Measurements from ENCODE around the gene PHYHD1.

The PHYHD1 gene

DNA sequence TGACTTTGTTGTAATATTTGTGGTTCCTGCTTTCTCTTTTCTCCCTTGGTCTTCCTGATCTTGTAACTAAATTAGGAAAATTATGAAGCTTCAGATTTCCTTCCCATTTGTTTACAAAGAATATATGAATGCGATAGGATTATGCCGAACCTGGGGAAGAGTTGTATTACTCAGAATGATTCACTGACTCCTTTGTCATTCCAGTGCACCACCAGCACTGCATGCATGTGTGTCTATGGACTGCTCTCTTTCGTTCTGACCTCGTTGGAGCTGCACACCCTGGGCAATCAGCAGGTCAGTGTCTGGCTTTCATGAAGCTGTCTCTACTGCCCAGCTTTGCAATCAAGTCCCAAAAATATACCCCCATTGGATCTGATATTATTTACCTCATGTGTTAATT is 52.2 kb downstream of the PHYHD1 start:
- DNase-seq (ENCODE audit: low spot score), result no peak

DNA sequence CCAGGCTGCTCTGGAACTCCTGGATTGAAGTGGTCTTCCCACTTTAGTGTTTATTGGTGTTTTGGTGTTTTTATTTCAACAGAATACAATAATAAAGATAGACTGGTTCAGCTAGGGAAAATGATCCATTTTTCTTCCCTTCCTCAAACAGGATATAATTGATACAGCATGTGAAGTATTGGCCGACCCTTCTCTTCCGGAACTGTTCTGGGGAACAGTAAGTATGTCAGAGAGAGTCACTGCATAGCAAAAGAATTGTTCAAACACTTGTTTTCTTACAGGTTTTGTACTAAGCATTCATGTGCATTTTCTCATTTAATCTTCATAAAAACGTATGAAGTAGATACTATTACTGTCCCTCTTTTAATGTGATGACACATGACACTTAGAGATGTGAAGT is 58.3 kb downstream of the PHYHD1 start:
- no peak for DNase-seq (ENCODE audit: low spot score)

DNA sequence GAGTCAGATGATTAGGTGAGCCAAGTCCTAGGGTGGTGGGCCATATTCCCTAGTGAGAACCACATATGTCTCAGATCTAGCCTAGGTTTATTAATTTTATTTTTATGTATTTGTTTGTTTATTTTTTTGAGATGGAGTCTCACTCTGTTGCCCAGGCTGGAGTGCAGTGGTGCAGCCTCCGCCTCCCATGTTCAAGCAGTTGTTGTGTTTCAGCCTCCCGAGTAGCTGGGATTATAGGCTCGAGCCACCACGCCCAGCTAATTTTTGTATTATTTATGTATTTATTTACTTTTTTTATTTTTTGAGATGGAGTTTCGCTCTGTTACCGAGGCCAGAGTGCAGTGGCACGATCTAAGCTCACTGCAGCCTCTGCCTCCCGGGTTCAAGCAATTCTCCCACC is 62.8 kb downstream of the PHYHD1 start:
- no peak for DNase-seq (ENCODE audit: low spot score)

DNA sequence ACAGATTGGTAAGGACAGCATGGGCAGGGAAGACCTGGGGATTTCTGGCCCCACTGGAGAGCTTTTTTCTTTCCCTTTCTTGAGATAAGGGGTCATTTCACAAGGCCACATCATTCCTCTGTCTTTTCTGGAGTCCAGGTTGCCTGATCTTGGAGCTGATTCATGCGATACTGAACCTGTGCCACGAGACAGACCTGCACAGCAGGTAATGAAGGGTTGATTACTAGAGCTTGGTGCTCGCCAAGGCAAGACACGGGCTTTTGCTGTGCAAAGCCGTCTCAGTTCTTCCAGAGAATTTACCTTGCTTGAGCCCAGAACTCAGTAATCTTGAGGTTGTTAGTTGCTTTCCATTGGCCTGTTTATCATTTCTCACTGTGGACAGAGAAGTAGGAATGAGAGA is 65.9 kb downstream of the PHYHD1 start:
- DNase-seq (ENCODE audit: low spot score), result no peak

DNA sequence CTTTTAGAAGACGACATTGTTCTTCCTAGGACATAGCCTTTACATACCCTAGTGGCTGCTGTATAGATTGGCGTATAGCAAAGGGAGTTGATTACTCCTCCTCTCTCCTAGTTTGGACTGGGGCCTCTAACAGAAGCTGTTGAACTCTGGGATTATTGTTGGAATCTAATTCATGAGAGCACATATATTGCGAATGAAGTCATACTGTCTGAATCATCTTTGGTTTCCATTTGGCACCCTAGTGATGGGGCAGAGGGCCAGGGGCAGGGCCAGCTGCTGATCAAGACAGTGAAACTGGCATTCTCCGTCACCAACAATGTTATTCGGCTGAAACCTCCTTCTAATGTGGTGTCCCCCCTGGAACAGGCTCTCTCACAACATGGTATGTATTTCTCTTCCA is 67.0 kb downstream of the PHYHD1 start:
- DNase-seq (ENCODE audit: low spot score), result no peak

Data from HuH-7.5 (cell line).